HepG2 (cell line): ENCODE measurements around the gene KDM2B. TPM values are rescaled to one million over a fixed set of nuclear protein-coding genes. Genes with fewer than 3 reads are reported as not detected.

Source experiments
- ATAC-seq: fragments of 200-7000 bp; cut with Tn5 transposase; 3 replicates; pipeline ENCODE4 v1.9.1; 2020; ENCODE audit warnings: mild to moderate bottlenecking, moderate library complexity
- BruUV-seq: library from RNA; stranded (reverse); fragments of 400-500 nt; replicated peaks from 2 replicates; lab custom pipeline; 2021; lab: Mats Ljungman, UMichigan
- CTCF ChIA-PET: fragments of 300-600 bp; formaldehyde crosslinking; extraction: SDS; loops from one replicate; lab custom pipeline; 2021; ENCODE audit warnings: low total read pairs, inconsistent platforms, low intra/inter-chr PET ratio; lab: Yijun Ruan, JAX
- POLR2A ChIA-PET: fragments of 350-600 bp; sonication (Branson Sonifier 250); formaldehyde crosslinking; loops from one replicate; lab custom pipeline; 2020; ENCODE audit warnings: antibody characterized with exemption, inconsistent platforms; lab: Yijun Ruan, JAX
- DNase-seq: peaks from one replicate; pipeline ENCODE4 v3.0.0-alpha.2; 2015; ENCODE audit warnings: low spot score
- FAIRE-seq: peaks from 3 replicates; lab custom pipeline; 2011; peaks lifted over from hg19 to GRCh38; lab: Jason Lieb, UNC
- H2AFZ ChIP-seq: one replicate; pipeline ENCODE4 v1.6.1; 2011; ENCODE audit warnings: low read length, inconsistent platforms
- H3K27ac ChIP-seq: fragments of 300-600 bp; 3 replicates; pipeline ENCODE4 v1.8.0; 2011; ENCODE audit warnings: mixed run types, mild to moderate bottlenecking, mixed read lengths, low read length, inconsistent platforms; ENCODE audit not compliant: insufficient read depth; ENCODE audit errors: extremely low read length
- H3K27me3 ChIP-seq, 2 experiments: fragments of 200-600 bp in 1 of 2; 2 replicates in 1 of 2; 3 replicates in 1 of 2; pipeline versions ENCODE4 v1.6.0 to v1.8.0; 2011; ENCODE audit warnings: low read length in 2 of 2, mild to moderate bottlenecking in 2 of 2, moderate library complexity in 2 of 2, inconsistent platforms in 1 of 2; ENCODE audit not compliant: insufficient read depth in 2 of 2, control insufficient read depth in 1 of 2
- H3K36me3 ChIP-seq, 2 experiments: fragments of 200-600 bp in 1 of 2; replicated peaks in 1 of 2; 2 replicates in 1 of 2; 3 replicates in 1 of 2; pipeline versions ENCODE4 v1.5.1 to v1.8.0; 2011; ENCODE audit warnings: low read length in 2 of 2, inconsistent platforms in 1 of 2; ENCODE audit not compliant: insufficient read depth in 2 of 2, control insufficient read depth in 1 of 2
- H3K4me1 ChIP-seq: 2 replicates; pipeline ENCODE4 v1.5.1; 2012; ENCODE audit warnings: low read length, inconsistent platforms; ENCODE audit not compliant: insufficient read depth
- H3K4me2 ChIP-seq: 2 replicates; pipeline ENCODE4 v1.6.0; 2011; ENCODE audit warnings: low read depth, low read length, inconsistent platforms
- H3K4me3 ChIP-seq, 3 experiments: fragments of 200-600 bp in 1 of 3; sonication (generic), shearing (Covaris generic) in 1 of 3; replicated peaks in 1 of 3; 2 replicates each; pipeline ENCODE4 v1.5.1; 2011 to 2016; ENCODE audit warnings: low read length in 3 of 3, inconsistent platforms in 2 of 3, low read depth in 2 of 3, mild to moderate bottlenecking in 2 of 3, control low read depth in 1 of 3, mixed read lengths in 1 of 3; ENCODE audit not compliant: insufficient read depth in 1 of 3
- H3K79me2 ChIP-seq: one replicate; pipeline ENCODE4 v1.6.1; 2011; ENCODE audit warnings: low read length, inconsistent platforms; ENCODE audit not compliant: insufficient read depth
- H3K9ac ChIP-seq: 2 replicates; pipeline ENCODE4 v1.6.0; 2011; ENCODE audit warnings: mild to moderate bottlenecking, low read depth, low read length, inconsistent platforms; ENCODE audit not compliant: insufficient read depth
- H3K9me3 ChIP-seq: 2 replicates; pipeline ENCODE4 v1.5.1; 2012; ENCODE audit warnings: mild to moderate bottlenecking, low read length
- H4K20me1 ChIP-seq: 2 replicates; pipeline ENCODE4 v1.6.0; 2011; ENCODE audit warnings: inconsistent platforms, mild to moderate bottlenecking, low read length, moderate library complexity; ENCODE audit not compliant: insufficient read depth
- CCAR2 ChIP-seq: fragments of 200-400 bp; formaldehyde crosslinking; optimal IDR thresholded peaks from 2 replicates; pipeline ENCODE3; 2018; ENCODE audit warnings: low read depth, mild to moderate bottlenecking, low read length, moderate library complexity
- CREM ChIP-seq, 2 experiments: sonication (generic) in 1 of 2; formaldehyde crosslinking in 1 of 2; IDR thresholded peaks; 2 replicates each; pipeline versions ENCODE4 v1.4.0 to v1.6.1; 2016 to 2020; ENCODE audit warnings: antibody characterized with exemption in 1 of 2, mild to moderate bottlenecking in 1 of 2, missing genetic modification reagents in 1 of 2
- FOXO1 ChIP-seq: sonication (generic); formaldehyde crosslinking; IDR thresholded peaks from 2 replicates; pipeline ENCODE4 v1.4.0; 2020; ENCODE audit warnings: missing genetic modification reagents
- KAT8 ChIP-seq: IDR thresholded peaks from 2 replicates; pipeline ENCODE4 v1.6.1; 2016; ENCODE audit warnings: missing genetic modification reagents, missing compliant biosample characterization
- MEIS2 ChIP-seq: sonication (generic); formaldehyde crosslinking; IDR thresholded peaks from 2 replicates; pipeline ENCODE4 v1.9.0; 2021; ENCODE audit warnings: mild to moderate bottlenecking, missing genetic modification reagents
- SALL1 ChIP-seq: sonication (generic); formaldehyde crosslinking; IDR thresholded peaks from 2 replicates; pipeline ENCODE4 v1.8.0; 2022; ENCODE audit warnings: mild to moderate bottlenecking, missing genetic modification reagents
- TIGD3 ChIP-seq: sonication (generic); formaldehyde crosslinking; IDR thresholded peaks from 2 replicates; pipeline ENCODE4 v1.5.1; 2020; ENCODE audit warnings: mild to moderate bottlenecking, missing genetic modification reagents, borderline replicate concordance
- TRAFD1 ChIP-seq: sonication (generic); formaldehyde crosslinking; IDR thresholded peaks from 2 replicates; pipeline ENCODE4 v1.5.1; 2020; ENCODE audit warnings: missing genetic modification reagents, mild to moderate bottlenecking, borderline replicate concordance
- ZKSCAN5 ChIP-seq: sonication (generic); formaldehyde crosslinking; IDR thresholded peaks from 2 replicates; pipeline ENCODE4 v1.5.1; 2020; ENCODE audit warnings: mild to moderate bottlenecking, missing genetic modification reagents
- ZMYM2 ChIP-seq: sonication (generic); formaldehyde crosslinking; IDR thresholded peaks from 2 replicates; pipeline ENCODE4 v1.8.0; 2022; ENCODE audit warnings: mild to moderate bottlenecking, missing genetic modification reagents
- ZNF263 ChIP-seq: sonication (generic); formaldehyde crosslinking; IDR thresholded peaks from 2 replicates; pipeline ENCODE4 v1.4.0; 2020; ENCODE audit warnings: missing genetic modification reagents
- ZNF331 ChIP-seq: sonication (generic); formaldehyde crosslinking; IDR thresholded peaks from 2 replicates; pipeline ENCODE4 v1.4.0; 2020; ENCODE audit warnings: missing genetic modification reagents
- ZNF549 ChIP-seq: sonication (generic); formaldehyde crosslinking; IDR thresholded peaks from 2 replicates; pipeline ENCODE4 v1.5.0; 2020; ENCODE audit warnings: missing genetic modification reagents
- ZNF7 ChIP-seq: IDR thresholded peaks from 2 replicates; pipeline ENCODE4 v1.6.1; 2016; ENCODE audit warnings: missing biosample characterization, missing genetic modification reagents
- WGBS: methylation state at CpG from one replicate; pipeline ENCODE4 v1.1.6; 2017; ENCODE audit warnings: low lambda C conversion rate; 5-methylcytosine and 5-hydroxymethylcytosine counted together
- in situ Hi-C: cut with HindIII; loops from 2 replicates; pipeline ENCODE4 v1.10.0; 2017; ENCODE audit warnings: low pct_unique_long_range_greater_than_20kb; ENCODE audit not compliant: extremely low pct_ligation_motif_present
- intact Hi-C: fragments of 100-400 bp; cut with micrococcal nuclease; formaldehyde crosslinking; loops from one replicate; pipeline ENCODE4 v1.10.0; 2022; ENCODE audit not compliant: unreplicated experiment
- polyA plus RNA-seq, 8 experiments: library from polyadenylated mRNA; depleted of rRNA in 3 of 8; stranded (reverse) in 7 of 8; unstranded in 1 of 8; fragments of >200 nt; fragmentation: Illumina TruSeq in 4 of 8; extraction: Trizol in 4 of 8; gene quantifications; 2 replicates each; pipeline versions ENCODE4 v1.2.1 to v1.2.3, GENCODE V29; 2011 to 2016; ENCODE audit warnings: low read depth in 4 of 8, missing spikeins in 1 of 8, mixed read lengths in 1 of 8; ENCODE audit not compliant: insufficient read depth in 1 of 8
- total RNA-seq, 5 experiments: library from RNA; depleted of rRNA; stranded (reverse); fragments of >200 nt; fragmentation: Illumina TruSeq; extraction: Trizol; gene quantifications; 2 replicates each; pipeline ENCODE4 v1.2.3, GENCODE V29; 2016; ENCODE audit warnings: low read depth in 1 of 5
- TF ChIP-seq, protein P1 (sequence below): IDR thresholded peaks from 2 replicates; pipeline ENCODE4 v1.6.1; 2018; ENCODE audit warnings: missing genetic modification reagents
- TF ChIP-seq, protein P2 (sequence below): sonication (generic); formaldehyde crosslinking; IDR thresholded peaks from 2 replicates; pipeline ENCODE4 v1.5.1; 2020; ENCODE audit warnings: mild to moderate bottlenecking, missing genetic modification reagents, moderate library complexity

The KDM2B gene
- total and polyA plus RNA-seq, 2 of the 13 experiments (the other 11 are each of a cell fraction or from before 2014, with no cell fraction given): 17.5 to 26.1 TPM

DNA sequence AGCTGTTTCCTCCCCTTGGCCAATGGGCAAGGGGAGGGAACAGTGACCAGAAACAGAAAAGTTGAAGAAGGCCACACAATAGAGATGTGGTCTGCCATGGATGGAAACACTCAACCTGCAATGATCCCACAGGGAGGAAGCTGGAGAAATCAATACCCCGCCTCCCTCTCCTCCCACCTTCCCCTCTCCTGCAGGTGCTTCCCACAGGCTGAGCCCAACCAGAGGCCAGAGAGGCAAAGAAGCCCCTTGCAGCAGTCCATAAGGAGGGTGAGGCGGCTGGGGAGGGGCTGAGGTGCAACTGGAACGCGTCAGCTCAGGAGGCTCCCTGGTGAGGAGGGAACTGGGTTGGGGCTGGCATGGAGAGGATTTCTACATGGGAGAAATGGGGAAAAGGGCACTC is 96.9 kb downstream of the KDM2B start:
- no peak overlapping the region for H3K4me2 ChIP-seq
- no peak overlapping the region for H2AFZ ChIP-seq
- H3K27me3 ChIP-seq: no peaks in the 10 kb centered on the region
- H3K9ac ChIP-seq: no peak overlapping the region
- H3K27ac ChIP-seq: peak overlapping the region; percentile 30
- H3K4me1 ChIP-seq: peaks cover 53% of the 10 kb centered on the region
- TF ChIP-seq ZNF549 (CRISPR knock-in tag): no peak
- TF ChIP-seq CCAR2: no peak
- TF ChIP-seq ZNF331 (CRISPR knock-in tag): no peak
- TF ChIP-seq, protein P1, sequence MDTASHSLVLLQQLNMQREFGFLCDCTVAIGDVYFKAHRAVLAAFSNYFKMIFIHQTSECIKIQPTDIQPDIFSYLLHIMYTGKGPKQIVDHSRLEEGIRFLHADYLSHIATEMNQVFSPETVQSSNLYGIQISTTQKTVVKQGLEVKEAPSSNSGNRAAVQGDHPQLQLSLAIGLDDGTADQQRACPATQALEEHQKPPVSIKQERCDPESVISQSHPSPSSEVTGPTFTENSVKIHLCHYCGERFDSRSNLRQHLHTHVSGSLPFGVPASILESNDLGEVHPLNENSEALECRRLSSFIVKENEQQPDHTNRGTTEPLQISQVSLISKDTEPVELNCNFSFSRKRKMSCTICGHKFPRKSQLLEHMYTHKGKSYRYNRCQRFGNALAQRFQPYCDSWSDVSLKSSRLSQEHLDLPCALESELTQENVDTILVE (CRISPR knock-in tag): no peak
- TF ChIP-seq SALL1: 0 out of 2 replicates have a peak, but pooled peaks have one; percentile 12
- TF ChIP-seq TRAFD1 (CRISPR knock-in tag): no peak
- TF ChIP-seq, protein P2, sequence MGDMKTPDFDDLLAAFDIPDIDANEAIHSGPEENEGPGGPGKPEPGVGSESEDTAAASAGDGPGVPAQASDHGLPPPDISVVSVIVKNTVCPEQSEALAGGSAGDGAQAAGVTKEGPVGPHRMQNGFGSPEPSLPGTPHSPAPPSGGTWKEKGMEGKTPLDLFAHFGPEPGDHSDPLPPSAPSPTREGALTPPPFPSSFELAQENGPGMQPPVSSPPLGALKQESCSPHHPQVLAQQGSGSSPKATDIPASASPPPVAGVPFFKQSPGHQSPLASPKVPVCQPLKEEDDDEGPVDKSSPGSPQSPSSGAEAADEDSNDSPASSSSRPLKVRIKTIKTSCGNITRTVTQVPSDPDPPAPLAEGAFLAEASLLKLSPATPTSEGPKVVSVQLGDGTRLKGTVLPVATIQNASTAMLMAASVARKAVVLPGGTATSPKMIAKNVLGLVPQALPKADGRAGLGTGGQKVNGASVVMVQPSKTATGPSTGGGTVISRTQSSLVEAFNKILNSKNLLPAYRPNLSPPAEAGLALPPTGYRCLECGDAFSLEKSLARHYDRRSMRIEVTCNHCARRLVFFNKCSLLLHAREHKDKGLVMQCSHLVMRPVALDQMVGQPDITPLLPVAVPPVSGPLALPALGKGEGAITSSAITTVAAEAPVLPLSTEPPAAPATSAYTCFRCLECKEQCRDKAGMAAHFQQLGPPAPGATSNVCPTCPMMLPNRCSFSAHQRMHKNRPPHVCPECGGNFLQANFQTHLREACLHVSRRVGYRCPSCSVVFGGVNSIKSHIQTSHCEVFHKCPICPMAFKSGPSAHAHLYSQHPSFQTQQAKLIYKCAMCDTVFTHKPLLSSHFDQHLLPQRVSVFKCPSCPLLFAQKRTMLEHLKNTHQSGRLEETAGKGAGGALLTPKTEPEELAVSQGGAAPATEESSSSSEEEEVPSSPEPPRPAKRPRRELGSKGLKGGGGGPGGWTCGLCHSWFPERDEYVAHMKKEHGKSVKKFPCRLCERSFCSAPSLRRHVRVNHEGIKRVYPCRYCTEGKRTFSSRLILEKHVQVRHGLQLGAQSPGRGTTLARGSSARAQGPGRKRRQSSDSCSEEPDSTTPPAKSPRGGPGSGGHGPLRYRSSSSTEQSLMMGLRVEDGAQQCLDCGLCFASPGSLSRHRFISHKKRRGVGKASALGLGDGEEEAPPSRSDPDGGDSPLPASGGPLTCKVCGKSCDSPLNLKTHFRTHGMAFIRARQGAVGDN (CRISPR knock-in tag): peak; percentile 40; the same call in 1 of the 2 replicates
- 0 out of 2 replicates have a peak, but pooled peaks have one; percentile 26 for TF ChIP-seq ZNF263 (CRISPR knock-in tag)
- TF ChIP-seq ZMYM2: no peak
- TF ChIP-seq KAT8 (CRISPR knock-in tag): no peak
- TF ChIP-seq TIGD3 (CRISPR knock-in tag): no peak
- no peak for TF ChIP-seq CREM (IDR thresholded peaks at IDR 0.05)
- no peak for TF ChIP-seq CREM (CRISPR knock-in tag; IDR thresholded peaks at IDR 0.05)
- no peak for TF ChIP-seq ZKSCAN5 (CRISPR knock-in tag)
- TF ChIP-seq ZNF7: no peak
- no peak for TF ChIP-seq MEIS2 (CRISPR knock-in tag)
- TF ChIP-seq FOXO1 (CRISPR knock-in tag): no peak
- in situ Hi-C loops (no loop called here), intact Hi-C loops (no loop called here)
- ATAC-seq: peak; percentile 26; the same call in 2 of the 3 replicates
- BruUV-seq: no TSS peak
- no peaks in the 10 kb centered on the region for H3K9me3 ChIP-seq
- H4K20me1 ChIP-seq: no peaks in the 10 kb centered on the region
- no peak overlapping the region for H3K4me3 ChIP-seq
- DNase-seq: no peak
- no peaks in the 10 kb centered on the region for H3K36me3 ChIP-seq
- 87% methylated on average over 4 of the region's 4 CpGs for WGBS
- CTCF ChIA-PET: no interaction called here
- H3K79me2 ChIP-seq: no peaks in the 10 kb centered on the region
- no peak for FAIRE-seq
- POLR2A ChIA-PET: no interaction called here
